Measurements from ENCODE around the gene SLC7A6OS. TPM values are rescaled to one million over a fixed set of nuclear protein-coding genes. Genes with fewer than 3 reads are reported as not detected.

The SLC7A6OS gene
- total RNA-seq, 1 donor from 2014 or later = 20.0 TPM

GRCh38 chr16:68306633-68307032, 4.1 kb downstream of the SLC7A6OS start:
- H3K27ac Mint-ChIP-seq (ENCODE audit: unreplicated experiment) = no peak overlapping the region
- DNase-seq (ENCODE audit: low spot score) = no peak
- no peak for TF ChIP-seq CTCF (IDR thresholded peaks at IDR 0.05; ENCODE audit: unreplicated experiment)
- peaks cover 32% of the 10 kb centered on the region for H3K36me3 Mint-ChIP-seq (ENCODE audit: low read depth, unreplicated experiment)
- H3K4me1 Mint-ChIP-seq (ENCODE audit: unreplicated experiment) = peaks cover 11% of the 10 kb centered on the region
- H3K27me3 Mint-ChIP-seq (ENCODE audit: unreplicated experiment) = peaks cover 4% of the 10 kb centered on the region
- H3K4me3 Mint-ChIP-seq (ENCODE audit: unreplicated experiment) = no peak overlapping the region
- no peaks in the 10 kb centered on the region for H3K9me3 Mint-ChIP-seq (ENCODE audit: unreplicated experiment)

GRCh38 chr16:68300734-68301459, 9.8 kb downstream of the SLC7A6OS start:
- H3K27me3 Mint-ChIP-seq (ENCODE audit: unreplicated experiment) = no peaks in the 10 kb centered on the region
- H3K4me3 Mint-ChIP-seq (ENCODE audit: unreplicated experiment) = no peak overlapping the region
- no peak for TF ChIP-seq CTCF (IDR thresholded peaks at IDR 0.05; ENCODE audit: unreplicated experiment)
- no peak overlapping the region for H3K27ac Mint-ChIP-seq (ENCODE audit: unreplicated experiment)
- peaks cover 41% of the 10 kb centered on the region for H3K36me3 Mint-ChIP-seq (ENCODE audit: low read depth, unreplicated experiment)
- H3K4me1 Mint-ChIP-seq (ENCODE audit: unreplicated experiment) = no peaks in the 10 kb centered on the region
- DNase-seq (ENCODE audit: low spot score) = no peak
- H3K9me3 Mint-ChIP-seq (ENCODE audit: unreplicated experiment) = no peaks in the 10 kb centered on the region

- Mint-ChIP-seq H3K4me1 (ENCODE audit: unreplicated experiment) (no peaks in the 10 kb centered on the region), H3K27me3 (ENCODE audit: unreplicated experiment) (no peaks in the 10 kb centered on the region), H3K36me3 (ENCODE audit: low read depth, unreplicated experiment) (peaks cover 35% of the 10 kb centered on the region), H3K4me3 (ENCODE audit: unreplicated experiment) (peak overlapping the region; percentile 49), H3K27ac (ENCODE audit: unreplicated experiment) (no peak overlapping the region), H3K9me3 (ENCODE audit: unreplicated experiment) (no peaks in the 10 kb centered on the region)
- no peak for DNase-seq (ENCODE audit: low spot score)
- TF ChIP-seq CTCF (IDR thresholded peaks at IDR 0.05; ENCODE audit: unreplicated experiment) = no peak
These were observed 10.9 kb downstream of the SLC7A6OS start for GRCh38 chr16:68299571-68300453.

- Mint-ChIP-seq H3K9me3 (ENCODE audit: unreplicated experiment) (no peaks in the 10 kb centered on the region), H3K36me3 (ENCODE audit: low read depth, unreplicated experiment) (peaks cover 38% of the 10 kb centered on the region), H3K27me3 (ENCODE audit: unreplicated experiment) (no peaks in the 10 kb centered on the region), H3K4me1 (ENCODE audit: unreplicated experiment) (no peaks in the 10 kb centered on the region), H3K27ac (ENCODE audit: unreplicated experiment) (no peak overlapping the region), H3K4me3 (ENCODE audit: unreplicated experiment) (peak overlapping the region; percentile 49)
- no peak for TF ChIP-seq CTCF (IDR thresholded peaks at IDR 0.05; ENCODE audit: unreplicated experiment)
- no peak for DNase-seq (ENCODE audit: low spot score)
These were observed 11.7 kb downstream of the SLC7A6OS start for GRCh38 chr16:68298907-68299561.

Data from endothelial cell (in vitro differentiated cells).